HepG2 (cell line): ENCODE data around the gene ELOVL2. TPM values are rescaled to one million over a fixed set of nuclear protein-coding genes. Genes with fewer than 3 reads are reported as not detected.

Experiments
- AGO2 ChIP-seq: fragments of 200-400 bp; formaldehyde crosslinking; optimal IDR thresholded peaks from 2 replicates; pipeline ENCODE3; 2017; ENCODE audit warnings: mild to moderate bottlenecking, low read depth, low read length, moderate library complexity
- AHR ChIP-seq: IDR thresholded peaks from 2 replicates; pipeline ENCODE4 v1.6.1; 2018; ENCODE audit warnings: missing genetic modification reagents, missing compliant biosample characterization
- CHD2 ChIP-seq: IDR thresholded peaks from 2 replicates; pipeline ENCODE4 v1.6.1; 2011; ENCODE audit warnings: low read depth, low read length, improper control_type of control experiment
- ERF ChIP-seq: IDR thresholded peaks from 2 replicates; pipeline ENCODE4 v1.6.1; 2018; ENCODE audit warnings: missing biosample characterization, missing genetic modification reagents
- ETV5 ChIP-seq: IDR thresholded peaks from 2 replicates; pipeline ENCODE4 v1.6.1; 2018; ENCODE audit warnings: missing biosample characterization, missing genetic modification reagents, inconsistent platforms, borderline replicate concordance
- ISL2 ChIP-seq: sonication (generic); formaldehyde crosslinking; IDR thresholded peaks from 2 replicates; pipeline ENCODE4 v1.5.0; 2020; ENCODE audit warnings: missing genetic modification reagents
- MBNL3 ChIP-seq: fragments of 250-450 bp; sonication (Bioruptor Pico); conservative IDR thresholded peaks from 2 replicates; pipeline ENCODE4 v1.8.0; 2022; ENCODE audit warnings: mild to moderate bottlenecking, inconsistent platforms
- MTA3 ChIP-seq: sonication (generic); formaldehyde crosslinking; IDR thresholded peaks from 2 replicates; pipeline ENCODE4 v1.4.0; 2020; ENCODE audit warnings: missing genetic modification reagents
- ONECUT2 ChIP-seq: sonication (generic); formaldehyde crosslinking; IDR thresholded peaks from 2 replicates; pipeline ENCODE4 v1.4.0; 2020; ENCODE audit warnings: missing genetic modification reagents
- POLR2G ChIP-seq: fragments of 200-400 bp; formaldehyde crosslinking; IDR thresholded peaks from 2 replicates; pipeline ENCODE4 v1.6.1; 2018; ENCODE audit warnings: mild to moderate bottlenecking, low read depth, low read length, moderate library complexity
- SNAI1 ChIP-seq: sonication (generic); formaldehyde crosslinking; IDR thresholded peaks from 2 replicates; pipeline ENCODE4 v1.5.0; 2020; ENCODE audit warnings: mild to moderate bottlenecking, missing genetic modification reagents, borderline replicate concordance
- SPEN ChIP-seq: sonication (generic); formaldehyde crosslinking; IDR thresholded peaks from 2 replicates; pipeline ENCODE4 v1.5.1; 2020; ENCODE audit warnings: low read depth, mild to moderate bottlenecking, missing genetic modification reagents
- TEAD3 ChIP-seq: optimal IDR thresholded peaks from 2 replicates; pipeline ENCODE3; 2016; ENCODE audit warnings: borderline replicate concordance
- TRAFD1 ChIP-seq: sonication (generic); formaldehyde crosslinking; IDR thresholded peaks from 2 replicates; pipeline ENCODE4 v1.5.1; 2020; ENCODE audit warnings: missing genetic modification reagents, mild to moderate bottlenecking, borderline replicate concordance
- ZNF318 ChIP-seq: sonication (generic); formaldehyde crosslinking; IDR thresholded peaks from 2 replicates; pipeline ENCODE4 v1.4.0; 2020; ENCODE audit warnings: mild to moderate bottlenecking, missing genetic modification reagents
- ZNF33B ChIP-seq: sonication (generic); formaldehyde crosslinking; IDR thresholded peaks from 2 replicates; pipeline ENCODE4 v1.5.1; 2020; ENCODE audit warnings: mild to moderate bottlenecking, missing genetic modification reagents
- ZNF550 ChIP-seq: sonication (generic); formaldehyde crosslinking; IDR thresholded peaks from 2 replicates; pipeline ENCODE4 v1.4.0; 2020; ENCODE audit warnings: mild to moderate bottlenecking, missing genetic modification reagents, borderline replicate concordance
- ZNF691 ChIP-seq: sonication (generic); formaldehyde crosslinking; IDR thresholded peaks from 2 replicates; pipeline ENCODE4 v1.4.0; 2020; ENCODE audit warnings: missing genetic modification reagents, low read depth, mild to moderate bottlenecking, borderline replicate concordance
- ZNF772 ChIP-seq: sonication (generic); formaldehyde crosslinking; IDR thresholded peaks from 2 replicates; pipeline ENCODE4 v1.5.0; 2020; ENCODE audit warnings: mild to moderate bottlenecking, missing genetic modification reagents
- ZNF878 ChIP-seq: sonication (generic); formaldehyde crosslinking; IDR thresholded peaks from 2 replicates; pipeline ENCODE4 v1.8.1; 2023; ENCODE audit warnings: mild to moderate bottlenecking, missing genetic modification reagents, moderate library complexity
- polyA plus RNA-seq, 8 experiments: library from polyadenylated mRNA; depleted of rRNA in 3 of 8; stranded (reverse) in 7 of 8; unstranded in 1 of 8; fragments of >200 nt; fragmentation: Illumina TruSeq in 4 of 8; extraction: Trizol in 4 of 8; gene quantifications; 2 replicates each; pipeline versions ENCODE4 v1.2.1 to v1.2.3, GENCODE V29; 2011 to 2016; ENCODE audit warnings: low read depth in 4 of 8, missing spikeins in 1 of 8, mixed read lengths in 1 of 8; ENCODE audit not compliant: insufficient read depth in 1 of 8
- total RNA-seq, 5 experiments: library from RNA; depleted of rRNA; stranded (reverse); fragments of >200 nt; fragmentation: Illumina TruSeq; extraction: Trizol; gene quantifications; 2 replicates each; pipeline ENCODE4 v1.2.3, GENCODE V29; 2016; ENCODE audit warnings: low read depth in 1 of 5

ELOVL2 gene
- total and polyA plus RNA-seq, 2 of the 13 experiments (the other 11 are each of a cell fraction or from before 2014, with no cell fraction given) = 43.6 to 65.4 TPM

- TF ChIP-seq ZNF318 (CRISPR knock-in tag) (no peak), ERF (CRISPR knock-in tag) (no peak), AHR (no peak), ZNF550 (CRISPR knock-in tag) (no peak), MBNL3 (no peak), ETV5 (CRISPR knock-in tag) (no peak), TRAFD1 (CRISPR knock-in tag) (no peak), ZNF772 (no peak), ISL2 (peak; percentile 46; the same call in 1 of the 2 replicates), TEAD3 (CRISPR knock-in tag) (no peak), SNAI1 (no peak), AGO2 (no peak), ZNF878 (CRISPR knock-in tag) (no peak), MTA3 (CRISPR knock-in tag) (no peak), CHD2 (no peak), ONECUT2 (0 out of 2 replicates have a peak, but pooled peaks have one; percentile 27), ZNF691 (CRISPR knock-in tag) (no peak), POLR2G (no peak), ZNF33B (CRISPR knock-in tag) (no peak), SPEN (no peak)
These were observed 7.1 kb downstream of the ELOVL2 start (continued) for GRCh38 chr6:11036977-11037430.
